ENCODE results near the gene RASA3.
"Not testable (repeated sequence)": the region's sequence is repeated elsewhere in the genome, so short reads cannot be mapped to it uniquely, and the experiment has no call there.

The RASA3 gene

GRCh38 chr13:114077099-114077932 is 55.1 kb downstream of the RASA3 start:
- no peak for DNase-seq

GRCh38 chr13:114076329-114077090 is 55.9 kb downstream of the RASA3 start:
- no peak for DNase-seq

- DNase-seq, result not testable (repeated sequence)
These were observed 56.6 kb downstream of the RASA3 start for GRCh38 chr13:114075811-114076210.

DNA sequence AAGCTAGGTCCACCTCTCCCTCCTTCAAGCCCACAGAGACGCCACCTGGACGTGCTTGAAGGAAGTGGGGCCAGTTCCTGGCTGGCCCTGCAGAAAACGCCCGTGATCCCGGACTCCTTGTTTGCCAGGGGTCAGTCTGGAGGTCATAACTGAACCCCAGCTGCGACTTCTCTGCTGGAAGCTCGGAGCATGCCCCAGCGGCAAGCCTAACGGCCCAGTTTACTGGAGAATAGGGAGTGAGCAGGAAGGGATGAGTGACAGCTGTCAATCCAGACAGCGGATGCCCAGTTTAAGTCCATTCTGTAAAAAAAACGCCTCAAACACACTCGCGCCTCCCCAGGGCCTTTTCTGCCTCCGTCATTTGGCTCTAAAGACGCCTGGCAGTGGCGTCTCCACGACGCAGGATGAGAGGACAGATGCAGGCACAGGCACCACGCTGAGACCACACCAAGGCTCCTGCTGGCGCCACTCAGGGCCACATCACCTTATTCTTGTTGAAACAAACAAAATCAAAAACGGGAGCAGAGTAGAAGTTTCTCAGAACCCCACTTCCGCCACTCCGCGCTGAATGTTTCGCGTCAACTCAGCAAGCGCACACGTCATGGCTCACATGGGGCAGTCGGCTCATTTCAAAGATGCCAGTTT is 57.6 kb downstream of the RASA3 start:
- DNase-seq, result no peak

DNA sequence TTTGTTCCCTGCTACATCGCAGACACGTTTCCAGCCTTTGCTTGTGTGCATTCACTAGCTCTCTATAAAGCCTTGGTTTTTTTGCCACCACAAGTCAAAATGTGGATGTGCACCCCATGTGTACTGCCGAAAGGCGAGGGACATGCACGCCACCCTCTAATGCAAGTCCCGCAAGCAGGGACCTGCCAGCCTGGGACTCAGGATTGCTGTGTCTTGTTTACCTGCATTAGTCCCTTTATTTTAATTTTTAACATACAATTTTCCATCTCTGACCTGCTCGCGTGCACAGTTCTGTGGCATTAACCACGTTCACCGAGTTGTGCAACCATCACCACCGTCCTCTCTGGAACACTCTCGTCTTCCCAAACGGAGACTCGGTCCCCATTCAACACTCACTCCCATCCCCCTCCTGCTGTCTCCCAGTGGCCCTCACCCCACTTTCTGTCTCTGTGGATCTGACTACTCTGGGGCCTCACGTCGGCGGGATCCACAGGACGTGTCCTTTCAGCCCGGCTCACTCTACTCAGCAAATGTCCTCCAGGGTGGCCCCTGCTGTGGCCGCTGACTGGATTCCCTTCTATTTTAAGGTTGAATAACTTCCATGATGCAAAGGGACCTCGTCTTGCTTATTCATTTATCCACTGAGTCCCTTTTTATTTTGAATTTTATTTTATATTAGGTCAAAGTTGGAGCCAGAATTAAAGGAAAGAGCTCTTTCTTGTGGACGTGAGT is 58.4 kb downstream of the RASA3 start:
- no peak for DNase-seq

DNA sequence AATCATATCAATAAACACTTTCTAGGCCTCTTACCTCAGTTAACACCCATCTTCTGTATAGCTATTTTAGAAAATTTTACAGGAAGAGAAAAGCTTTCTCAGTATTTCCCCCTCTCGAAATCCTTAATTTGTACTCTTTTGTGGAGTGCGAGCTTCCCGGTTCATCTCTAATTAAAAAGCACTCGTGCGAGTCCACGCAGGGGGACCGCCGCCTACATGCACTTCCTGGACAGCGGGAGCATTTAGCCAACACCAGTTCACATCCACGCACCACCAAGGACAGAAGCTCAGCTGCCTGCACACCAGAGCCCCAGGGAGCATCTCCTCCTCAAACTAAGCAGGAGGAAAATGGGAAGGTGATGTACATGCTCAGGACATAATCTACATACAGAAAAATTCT is 60.0 kb downstream of the RASA3 start:
- no peak for DNase-seq

DNA sequence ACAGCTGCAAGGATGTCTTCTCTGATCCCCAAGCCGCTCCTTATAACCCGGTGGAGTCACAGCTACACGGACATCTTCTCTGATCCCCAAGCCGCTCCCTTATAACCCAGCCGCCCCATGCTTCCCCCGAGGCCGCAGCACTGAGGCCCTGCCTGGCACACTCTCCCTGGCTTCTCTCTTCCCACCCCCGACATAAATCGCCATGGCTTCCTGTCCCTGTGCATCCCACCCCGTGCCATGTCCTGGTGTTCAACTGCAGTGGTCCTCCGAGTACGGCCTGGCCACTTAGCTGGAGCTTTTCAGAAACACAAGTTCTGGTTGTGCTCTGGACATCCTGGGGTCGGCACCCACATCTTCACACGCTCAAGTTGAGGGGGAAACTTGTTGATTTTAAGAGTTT is 60.4 kb downstream of the RASA3 start:
- DNase-seq, result no peak

- DNase-seq, result no peak
These were observed 61.0 kb downstream of the RASA3 start for GRCh38 chr13:114071410-114071809.

DNA sequence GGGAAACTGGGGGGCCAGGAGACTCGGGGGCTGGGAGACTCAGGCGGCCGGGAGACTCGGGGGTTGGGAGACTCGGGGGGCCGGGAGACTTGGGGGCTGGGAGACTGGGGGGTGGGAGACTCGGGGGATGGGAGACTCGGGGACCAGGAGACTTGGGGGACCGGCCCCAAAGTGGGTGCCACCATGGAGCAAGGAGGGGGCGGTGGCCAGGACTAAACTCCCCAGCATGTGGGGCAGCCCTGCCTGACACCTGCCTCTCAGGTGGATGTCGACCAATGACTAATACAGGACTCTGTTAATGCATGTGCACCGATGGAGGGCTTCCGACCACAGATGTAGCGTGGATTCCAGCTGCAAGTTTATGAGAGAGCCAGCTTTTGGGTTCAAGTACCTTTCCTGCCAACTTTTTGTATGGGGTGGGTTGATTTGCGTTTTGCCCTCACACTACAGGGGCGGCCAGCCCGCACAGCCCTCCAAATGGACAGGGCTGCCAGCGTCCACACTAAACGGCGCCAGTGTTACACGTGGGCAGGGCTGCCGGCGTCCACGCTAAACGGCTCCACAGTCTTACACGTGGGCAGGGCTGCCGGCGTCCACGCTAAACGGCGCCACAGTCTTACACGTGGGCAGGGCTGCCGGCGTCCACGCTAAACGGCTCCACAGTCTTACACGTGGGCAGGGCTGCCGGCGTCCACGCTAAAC is 62.2 kb downstream of the RASA3 start:
- DNase-seq, result no peak

- no peak for DNase-seq
These were observed 62.9 kb downstream of the RASA3 start for GRCh38 chr13:114069376-114070097.

- no peak for DNase-seq
These were observed 63.6 kb downstream of the RASA3 start for GRCh38 chr13:114068656-114069318.

- no peak for DNase-seq
These were observed 64.4 kb downstream of the RASA3 start for GRCh38 chr13:114067886-114068651.

GRCh38 chr13:114067381-114067885 is 65.0 kb downstream of the RASA3 start:
- no peak for DNase-seq

GRCh38 chr13:114066956-114067355 is 65.5 kb downstream of the RASA3 start:
- DNase-seq, result no peak

DNA sequence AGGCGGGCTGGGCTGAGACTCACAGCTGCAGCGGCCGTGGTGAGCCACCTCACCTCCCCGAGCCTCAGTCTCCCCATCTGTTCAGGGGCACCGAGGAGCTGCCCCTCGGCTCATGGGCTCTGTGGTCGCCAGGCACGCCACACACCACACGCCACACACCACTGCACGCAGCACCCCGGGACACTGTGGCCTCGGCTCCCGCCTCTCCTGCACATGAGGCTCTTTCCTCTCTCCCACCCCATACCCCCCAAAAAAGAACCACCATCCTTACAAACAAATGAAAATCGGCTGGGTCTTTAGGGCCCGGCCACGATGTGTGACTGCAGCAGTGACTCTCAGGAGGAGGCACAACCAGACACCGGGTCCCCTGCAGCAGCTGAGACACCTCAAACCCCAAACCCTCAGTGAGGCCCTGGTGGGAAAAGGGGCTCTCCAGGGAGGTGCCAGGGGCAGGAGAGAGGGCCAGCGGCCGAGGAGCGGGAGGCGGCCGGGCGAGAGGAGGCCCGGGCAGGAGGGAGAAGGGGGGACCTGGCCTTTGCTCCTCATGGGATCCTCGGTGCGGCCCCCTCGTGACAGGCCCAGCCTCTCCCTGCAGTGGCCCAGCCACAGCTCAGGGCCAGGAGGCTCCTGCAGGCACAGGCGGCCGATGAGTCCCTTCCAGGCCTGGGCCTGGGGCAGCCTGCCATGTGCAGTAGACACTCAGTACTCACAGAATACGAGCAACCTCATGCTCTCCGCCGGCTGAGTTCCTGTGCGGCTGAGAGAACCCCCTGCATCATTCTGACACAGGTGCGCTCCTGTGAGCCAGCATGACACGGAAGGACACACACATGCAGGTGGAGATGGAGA is 66.3 kb downstream of the RASA3 start:
- DNase-seq, result no peak

- DNase-seq, result no peak
These were observed 67.1 kb downstream of the RASA3 start for GRCh38 chr13:114065141-114065925.

DNA sequence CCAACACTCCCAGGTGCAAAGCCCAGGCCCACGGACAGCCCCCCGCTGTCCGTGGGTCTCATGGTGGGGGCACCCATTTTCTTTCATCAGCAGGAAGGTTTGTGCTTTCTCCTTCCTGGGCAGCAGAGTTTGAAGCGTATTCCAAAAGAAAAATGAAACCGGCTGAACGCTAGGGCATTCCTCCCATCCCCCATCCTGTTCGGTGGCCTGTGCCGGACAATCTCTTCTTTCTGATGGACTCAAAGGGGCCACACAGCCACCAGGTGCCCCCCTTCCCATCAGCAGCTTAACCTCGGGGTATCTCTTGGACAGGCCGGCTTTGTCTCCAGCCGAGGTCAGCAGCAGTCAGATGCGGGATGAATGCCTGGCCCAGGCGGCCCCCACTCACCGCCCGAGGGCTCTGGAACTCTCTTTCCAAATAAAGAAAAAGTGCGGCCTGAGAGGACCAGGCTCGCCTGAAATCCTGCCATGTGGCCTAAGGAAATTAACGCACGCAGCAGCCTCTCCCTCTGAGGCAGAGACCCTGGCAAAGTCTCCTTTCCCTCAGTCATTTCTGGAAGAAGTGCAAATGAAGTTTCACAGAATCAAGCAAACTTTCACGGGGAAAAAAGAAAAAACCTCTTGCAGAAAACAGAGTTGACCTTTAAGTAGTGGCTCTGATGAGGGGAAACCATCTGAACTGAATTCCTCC is 67.8 kb downstream of the RASA3 start:
- DNase-seq, result no peak

Data from NCI-H1417 treated with DMSO at 0.1 percent for 48 hours (cell line).